ENCODE results near the gene MS4A2.
"Not testable (repeated sequence)": the region's sequence is repeated elsewhere in the genome, so short reads cannot be mapped to it uniquely, and the experiment has no call there.

The MS4A2 gene

DNA sequence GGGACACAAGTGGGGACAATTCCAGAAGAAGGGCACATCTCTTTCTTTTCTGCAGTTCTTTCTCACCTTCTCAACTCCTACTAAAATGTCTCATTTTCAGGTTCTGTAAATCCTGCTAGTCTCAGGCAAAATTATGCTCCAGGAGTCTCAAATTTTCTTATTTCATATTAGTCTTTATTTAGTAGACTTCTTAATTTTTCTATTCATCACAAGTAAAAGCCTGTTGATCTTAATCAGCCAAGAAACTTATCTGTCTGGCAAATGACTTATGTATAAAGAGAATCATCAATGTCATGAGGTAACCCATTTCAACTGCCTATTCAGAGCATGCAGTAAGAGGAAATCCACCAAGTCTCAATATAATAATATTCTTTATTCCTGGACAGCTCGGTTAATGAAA, at the start of gene MS4A2:
Gene MS4A2 (plus strand): TSS at position 301 of the 400 bp plus-strand sequence. CDS start 102 bp downstream, outside the sequence.
- no peak for TF ChIP-seq JUND (IDR thresholded peaks at IDR 0.05; ENCODE audit: low read depth)
- in situ Hi-C loops (cut with HindIII; ENCODE audit: low pct_unique_long_range_greater_than_20kb, low sequenced_read_pairs), result no loop called here
- no peak for DNase-seq (ENCODE audit: low read depth in 1 of 2, low spot score in 1 of 2)

- TF ChIP-seq JUND (IDR thresholded peaks at IDR 0.05; ENCODE audit: low read depth), result no peak
- no peak for DNase-seq (ENCODE audit: low read depth in 1 of 2, low spot score in 1 of 2)
- in situ Hi-C loops (cut with HindIII; ENCODE audit: low pct_unique_long_range_greater_than_20kb, low sequenced_read_pairs), result no loop called here
Observed at GRCh38 chr11:60040109-60040508, 48.4 kb upstream of the MS4A2 start, which contains the start of gene OOSP2. TSS of gene OOSP2 (plus strand) at chr11:60040409. CDS start at chr11:60040460, 51 bp downstream.

GRCh38 chr11:60050422-60050821, 38.0 kb upstream of the MS4A2 start:
- in situ Hi-C loops (cut with HindIII; ENCODE audit: low pct_unique_long_range_greater_than_20kb, low sequenced_read_pairs); DNase-seq (ENCODE audit: low read depth in 1 of 2, low spot score in 1 of 2): not testable (repeated sequence)

DNA sequence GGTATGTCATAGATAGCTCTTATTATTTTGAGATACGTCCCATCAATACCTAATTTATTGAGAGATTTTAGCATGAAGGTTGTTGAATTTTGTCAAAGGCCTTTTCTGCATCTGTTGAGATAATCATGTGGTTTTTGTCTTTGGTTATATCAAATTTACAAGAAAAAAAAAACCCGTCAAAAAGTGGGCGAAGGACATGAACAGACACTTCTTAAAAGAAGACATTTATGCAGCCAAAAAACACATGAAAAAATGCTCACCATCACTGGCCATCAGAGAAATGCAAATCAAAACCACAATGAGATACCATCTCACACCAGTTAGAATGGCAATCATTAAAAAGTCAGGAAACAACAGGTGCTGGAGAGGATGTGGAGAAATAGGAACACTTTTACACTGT, 37.6 kb upstream of the MS4A2 start:
- in situ Hi-C loops (cut with HindIII; ENCODE audit: low pct_unique_long_range_greater_than_20kb, low sequenced_read_pairs); DNase-seq (ENCODE audit: low read depth in 1 of 2, low spot score in 1 of 2): not testable (repeated sequence)

GRCh38 chr11:60056349-60056969, 32.0 kb upstream of the MS4A2 start, which contains the start of gene MS4A3:
TSS of gene MS4A3 (plus strand) at chr11:60056665. CDS start at chr11:60061161, 4,496 bp downstream.
- DNase-seq (ENCODE audit: low read depth in 1 of 2, low spot score in 1 of 2), result no peak
- TF ChIP-seq JUND (IDR thresholded peaks at IDR 0.05; ENCODE audit: low read depth), result no peak
- in situ Hi-C loops (cut with HindIII; ENCODE audit: low pct_unique_long_range_greater_than_20kb, low sequenced_read_pairs), result no loop called here

DNA sequence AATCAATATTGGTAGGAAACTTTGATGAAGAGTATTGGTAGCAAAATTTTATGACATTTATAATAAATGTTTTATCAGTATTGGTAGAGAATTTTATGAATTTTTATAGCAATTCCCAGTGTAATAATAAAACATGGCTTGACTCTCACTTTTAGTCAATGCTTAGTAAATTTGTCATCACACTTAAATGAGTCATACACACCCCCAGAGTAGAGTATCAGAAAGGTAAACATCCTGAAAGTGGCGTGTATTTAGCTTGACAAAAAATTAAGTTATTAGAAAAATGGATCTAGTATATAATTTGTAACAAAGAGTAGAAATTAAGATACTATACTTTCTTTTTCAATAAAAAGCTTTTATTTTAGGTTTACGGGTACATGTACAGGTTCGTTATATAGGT, 29.4 kb upstream of the MS4A2 start:
- in situ Hi-C loops (cut with HindIII; ENCODE audit: low pct_unique_long_range_greater_than_20kb, low sequenced_read_pairs), result no loop called here
- no peak for TF ChIP-seq JUND (IDR thresholded peaks at IDR 0.05; ENCODE audit: low read depth)
- no peak for DNase-seq (ENCODE audit: low read depth in 1 of 2, low spot score in 1 of 2)

GRCh38 chr11:60059521-60060240, 28.8 kb upstream of the MS4A2 start:
- in situ Hi-C loops (cut with HindIII; ENCODE audit: low pct_unique_long_range_greater_than_20kb, low sequenced_read_pairs), result no loop called here

GRCh38 chr11:60064111-60064510, 24.4 kb upstream of the MS4A2 start:
- TF ChIP-seq JUND (IDR thresholded peaks at IDR 0.05; ENCODE audit: low read depth), result no peak
- in situ Hi-C loops (cut with HindIII; ENCODE audit: low pct_unique_long_range_greater_than_20kb, low sequenced_read_pairs), result no loop called here
- DNase-seq (ENCODE audit: low read depth in 1 of 2, low spot score in 1 of 2), result no peak

More at GRCh38 chr11:60059521-60060240, 28.8 kb upstream of the MS4A2 start:
- no peak for TF ChIP-seq JUND (IDR thresholded peaks at IDR 0.05; ENCODE audit: low read depth)
- no peak for DNase-seq (ENCODE audit: low read depth in 1 of 2, low spot score in 1 of 2)

- in situ Hi-C loops (cut with HindIII; ENCODE audit: low pct_unique_long_range_greater_than_20kb, low sequenced_read_pairs), result no loop called here
- DNase-seq (ENCODE audit: low read depth in 1 of 2, low spot score in 1 of 2), result no peak
Observed at GRCh38 chr11:60065801-60066200, 22.7 kb upstream of the MS4A2 start.

GRCh38 chr11:60069450-60069849, 19.0 kb upstream of the MS4A2 start:
- DNase-seq (ENCODE audit: low read depth in 1 of 2, low spot score in 1 of 2), result no peak
- no peak for TF ChIP-seq JUND (IDR thresholded peaks at IDR 0.05; ENCODE audit: low read depth)
- in situ Hi-C loops (cut with HindIII; ENCODE audit: low pct_unique_long_range_greater_than_20kb, low sequenced_read_pairs), result no loop called here

More at GRCh38 chr11:60065801-60066200, 22.7 kb upstream of the MS4A2 start:
- TF ChIP-seq JUND (IDR thresholded peaks at IDR 0.05; ENCODE audit: low read depth), result no peak

GRCh38 chr11:60071644-60072043, 16.8 kb upstream of the MS4A2 start:
- DNase-seq (ENCODE audit: low read depth in 1 of 2, low spot score in 1 of 2); in situ Hi-C loops (cut with HindIII; ENCODE audit: low pct_unique_long_range_greater_than_20kb, low sequenced_read_pairs): not testable (repeated sequence)

DNA sequence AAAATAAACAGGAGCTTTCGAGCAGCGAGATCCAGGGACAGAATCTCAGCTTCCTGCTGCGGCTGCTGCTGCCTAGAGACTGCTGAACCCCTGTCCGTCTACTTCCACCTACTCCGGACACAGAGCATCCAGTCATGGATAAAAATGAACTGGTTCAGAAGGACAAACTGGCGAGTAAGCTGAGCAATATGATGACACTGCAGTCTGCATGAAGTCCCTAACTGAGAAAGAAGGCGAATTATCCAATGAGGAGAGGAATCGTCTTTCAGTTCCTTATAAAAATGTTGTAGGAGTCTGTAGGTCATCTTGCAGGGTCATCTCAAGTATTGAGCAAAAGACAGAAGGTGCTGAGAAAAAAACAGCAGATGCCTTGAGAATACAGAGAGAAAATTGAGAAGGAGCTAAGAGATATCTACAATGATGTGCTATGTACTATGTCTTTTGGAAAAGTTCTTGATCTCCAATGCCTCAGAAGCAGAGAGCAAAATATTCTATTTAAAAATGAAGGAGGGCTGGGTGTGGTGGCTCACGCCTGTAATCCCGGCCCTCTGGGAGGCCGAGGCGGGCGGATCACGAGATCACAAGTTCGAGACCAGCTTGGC, 11.1 kb upstream of the MS4A2 start:
- DNase-seq (ENCODE audit: low read depth in 1 of 2, low spot score in 1 of 2), result peak in 1 of 2 experiments; percentile 51
- TF ChIP-seq JUND (IDR thresholded peaks at IDR 0.05; ENCODE audit: low read depth), result no peak
- in situ Hi-C loops (cut with HindIII; ENCODE audit: low pct_unique_long_range_greater_than_20kb, low sequenced_read_pairs), result no loop called here

- no peak for TF ChIP-seq JUND (IDR thresholded peaks at IDR 0.05; ENCODE audit: low read depth)
- no peak for DNase-seq (ENCODE audit: low read depth in 1 of 2, low spot score in 1 of 2)
- in situ Hi-C loops (cut with HindIII; ENCODE audit: low pct_unique_long_range_greater_than_20kb, low sequenced_read_pairs), result no loop called here
Observed at GRCh38 chr11:60077981-60078380, 10.5 kb upstream of the MS4A2 start.

Data from T47D (cell line).